GM12801 (cell line): ENCODE data around the gene SOX15.

Source experiments
- CTCF ChIP-seq: IDR thresholded peaks from one replicate; pipeline ENCODE4 v1.5.1; 2011; ENCODE audit warnings: control low read depth; ENCODE audit not compliant: insufficient read length; ENCODE audit errors: extremely low read depth

The SOX15 gene

DNA sequence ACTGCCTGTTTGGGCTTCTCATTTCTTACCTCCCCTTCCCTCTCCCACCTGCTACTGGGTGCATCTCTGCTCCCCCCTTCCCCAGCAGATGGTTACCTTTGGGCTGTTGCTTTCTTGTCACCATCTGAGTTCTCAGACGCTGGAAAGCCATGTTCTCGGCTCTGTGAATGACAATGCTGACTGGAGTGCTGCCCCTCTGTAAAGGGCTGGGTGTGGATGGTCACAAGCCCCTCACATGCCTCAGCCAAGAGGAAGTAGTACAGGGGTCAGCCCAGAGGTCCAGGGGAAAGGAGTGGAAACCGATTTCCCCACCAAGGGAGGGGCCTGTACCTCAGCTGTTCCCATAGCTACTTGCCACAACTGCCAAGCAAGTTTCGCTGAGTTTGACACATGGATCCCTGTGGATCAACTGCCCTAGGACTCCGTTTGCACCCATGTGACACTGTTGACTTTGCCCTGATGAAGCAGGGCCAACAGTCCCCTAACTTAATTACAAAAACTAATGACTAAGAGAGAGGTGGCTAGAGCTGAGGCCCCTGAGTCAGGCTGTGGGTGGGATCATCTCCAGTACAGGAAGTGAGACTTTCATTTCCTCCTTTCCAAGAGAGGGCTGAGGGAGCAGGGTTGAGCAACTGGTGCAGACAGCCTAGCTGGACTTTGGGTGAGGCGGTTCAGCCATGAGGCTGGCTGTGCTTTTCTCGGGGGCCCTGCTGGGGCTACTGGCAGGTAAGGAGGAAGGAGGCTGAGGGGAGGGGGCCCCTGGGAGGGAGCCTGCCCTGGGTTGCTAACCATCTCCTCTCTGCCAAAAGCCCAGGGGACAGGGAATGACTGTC, 10.7 kb downstream of the SOX15 start, which contains the start of gene CD68:
Gene CD68, plus strand, starts transcription at position 638 of the 833 bp plus-strand sequence. Its CDS starts 40 bp downstream, at position 678.
- TF ChIP-seq CTCF: no peak

- TF ChIP-seq CTCF: no peak
These were observed 12.3 kb downstream of the SOX15 start for GRCh38 chr17:7577327-7578199.

- TF ChIP-seq CTCF: no peak
These were observed 13.4 kb downstream of the SOX15 start for GRCh38 chr17:7576432-7576937.

DNA sequence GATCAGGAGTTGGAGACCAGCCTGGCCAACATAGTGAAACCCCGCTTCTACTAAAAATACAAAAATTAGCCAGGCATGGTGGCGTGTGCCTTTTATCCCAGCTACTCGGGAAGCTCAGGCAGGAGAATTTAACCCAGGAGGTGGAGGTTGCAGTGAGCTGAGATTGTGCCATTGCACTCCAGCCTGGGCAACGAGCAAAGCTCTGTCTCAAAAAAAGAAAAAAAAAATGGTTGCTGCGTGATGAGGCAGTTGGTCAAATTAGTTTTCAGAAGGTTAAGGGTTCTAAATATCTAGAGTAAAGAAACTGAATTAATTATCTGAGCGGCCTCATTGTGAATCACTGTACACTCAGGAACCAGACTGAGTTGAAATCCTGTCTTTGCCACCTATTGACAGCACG, 13.9 kb downstream of the SOX15 start:
- no peak for TF ChIP-seq CTCF

GRCh38 chr17:7575481-7575883, 14.4 kb downstream of the SOX15 start:
- no peak for TF ChIP-seq CTCF

GRCh38 chr17:7574176-7574953, 15.5 kb downstream of the SOX15 start:
- no peak for TF ChIP-seq CTCF
